Astrocyte of the spinal cord (primary cell): ENCODE measurements around the gene ZNF652.
"Not testable (repeated sequence)": the region's sequence is repeated elsewhere in the genome, so short reads cannot be mapped to it uniquely, and the experiment has no call there.

Experiments
- DNase-seq: peaks from one replicate; pipeline ENCODE4 v3.0.0; 2011; ENCODE audit warnings: low read depth, low spot score
- H3K4me3 ChIP-seq: 2 replicates; pipeline ENCODE4 v1.5.1; 2011; ENCODE audit warnings: low read depth, mild to moderate bottlenecking, low read length, moderate library complexity
- CTCF ChIP-seq: IDR thresholded peaks from 2 replicates; pipeline ENCODE4 v1.5.1; 2012; ENCODE audit warnings: low read depth, mild to moderate bottlenecking, low read length, inconsistent platforms
- in situ Hi-C: cut with HindIII; loops from 2 replicates; pipeline ENCODE4 v1.10.0; 2017; ENCODE audit warnings: low sequenced_read_pairs

The ZNF652 gene

GRCh38 chr17:49369089-49369488 lies 7.0 kb upstream of the ZNF652 start:
- no peak for DNase-seq
- TF ChIP-seq CTCF = no peak
- in situ Hi-C loops = no loop called here
- no peak overlapping the region for H3K4me3 ChIP-seq

GRCh38 chr17:49365667-49366066 lies 3.6 kb upstream of the ZNF652 start:
- TF ChIP-seq CTCF = peak; percentile 13
- no peak overlapping the region for H3K4me3 ChIP-seq
- in situ Hi-C loops = no loop called here
- peak; percentile 13 for DNase-seq

GRCh38 chr17:49365126-49365525 lies 3.1 kb upstream of the ZNF652 start:
- in situ Hi-C loops = not testable (repeated sequence)

GRCh38 chr17:49364119-49364518 lies 2.1 kb upstream of the ZNF652 start:
- no peak for DNase-seq
- H3K4me3 ChIP-seq = no peak overlapping the region
- in situ Hi-C loops = no loop called here
- peak; percentile 14 for TF ChIP-seq CTCF

More at GRCh38 chr17:49365126-49365525, 3.1 kb upstream of the ZNF652 start:
- DNase-seq, H3K4me3 ChIP-seq: not testable (repeated sequence)

GRCh38 chr17:49363251-49363650 lies 1.2 kb upstream of the ZNF652 start:
- no peak overlapping the region for H3K4me3 ChIP-seq
- DNase-seq = no peak
- no peak for TF ChIP-seq CTCF
- in situ Hi-C loops = no loop called here

GRCh38 chr17:49362723-49363117 lies 670 bp upstream of the ZNF652 start:
- in situ Hi-C loops = no loop called here
- no peak for TF ChIP-seq CTCF
- DNase-seq = peak; percentile 4
- H3K4me3 ChIP-seq = peak overlapping the region; percentile 94

GRCh38 chr17:49361129-49361901 lies 735 bp downstream of the ZNF652 start:
- peak; percentile 28 for DNase-seq
- peak overlapping the region; percentile 94 for H3K4me3 ChIP-seq
- in situ Hi-C loops = no loop called here
- TF ChIP-seq CTCF = no peak
